ENCODE results near the gene SHC3.

- TF ChIP-seq CTCF (conservative IDR thresholded peaks at IDR 0.05; ENCODE audit: low read depth in 2 of 2), result no peak
- TF ChIP-seq EZH2 (IDR thresholded peaks at IDR 0.05; ENCODE audit: low read depth, unreplicated experiment), result no peak
- no peak for TF ChIP-seq REST (IDR thresholded peaks at IDR 0.05; ENCODE audit: unreplicated experiment)
- no peak for TF ChIP-seq EZH2phosphoT487 (IDR thresholded peaks at IDR 0.05; ENCODE audit: unreplicated experiment)
- no peak for TF ChIP-seq POLR2AphosphoS5 (IDR thresholded peaks at IDR 0.05; ENCODE audit: low read depth)
- TF ChIP-seq ZNF331 (CRISPR knock-in tag; IDR thresholded peaks at IDR 0.05; ENCODE audit: low read depth), result no peak
- no peak for TF ChIP-seq NANOG (IDR thresholded peaks at IDR 0.05; ENCODE audit: borderline replicate concordance)
Observed at GRCh38 chr9:89168901-89169813, 9.5 kb downstream of the SHC3 start.

Data from GM23338 (cell line).